ENCODE data around the gene ZBTB16.

ZBTB16 gene

GRCh38 chr11:114059278-114059983 is at the start of gene ZBTB16:
TSS of gene ZBTB16 (plus strand) at chr11:114059711. CDS start at chr11:114063301, 3,590 bp downstream.
- no peak for DNase-seq

DNA sequence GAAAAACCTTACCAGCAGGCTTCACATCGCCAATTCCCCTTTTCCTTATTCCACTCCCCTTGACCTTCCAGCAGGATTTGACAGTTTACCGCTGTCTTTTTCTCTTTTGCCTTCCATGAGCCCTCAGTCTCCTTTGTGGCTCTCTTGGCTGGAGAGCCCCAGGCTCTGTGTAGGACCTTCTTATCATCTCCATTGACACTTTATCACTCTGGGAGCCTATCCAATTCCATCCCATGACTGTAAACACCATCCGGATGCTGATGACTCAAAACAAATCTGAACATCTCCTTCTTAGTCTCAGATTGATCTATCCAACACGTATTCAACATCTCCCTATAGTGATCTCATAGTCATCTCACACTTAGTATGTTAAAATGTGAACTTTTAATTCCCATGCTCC is 48.6 kb upstream of the ZBTB16 start:
- no peak for DNase-seq

DNA sequence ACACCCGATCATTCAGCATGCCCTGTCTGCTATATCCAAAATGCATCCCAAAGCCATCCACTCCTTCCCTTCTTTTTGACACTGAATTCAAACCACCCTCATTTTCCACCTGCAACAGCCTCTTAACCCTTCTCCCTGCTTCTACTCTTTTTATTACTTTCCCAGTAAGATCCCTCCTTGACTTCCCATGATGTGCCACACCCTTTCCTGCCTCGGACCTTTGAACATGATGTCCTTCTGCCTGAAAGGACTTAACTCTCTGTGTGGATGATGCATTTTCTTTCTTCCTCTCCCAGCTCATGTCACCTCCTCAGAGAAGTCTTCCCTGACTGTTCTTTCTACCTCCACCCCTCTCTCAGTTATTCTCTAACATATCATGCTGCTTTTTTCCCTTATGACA is 48.1 kb upstream of the ZBTB16 start:
- no peak for DNase-seq

DNA sequence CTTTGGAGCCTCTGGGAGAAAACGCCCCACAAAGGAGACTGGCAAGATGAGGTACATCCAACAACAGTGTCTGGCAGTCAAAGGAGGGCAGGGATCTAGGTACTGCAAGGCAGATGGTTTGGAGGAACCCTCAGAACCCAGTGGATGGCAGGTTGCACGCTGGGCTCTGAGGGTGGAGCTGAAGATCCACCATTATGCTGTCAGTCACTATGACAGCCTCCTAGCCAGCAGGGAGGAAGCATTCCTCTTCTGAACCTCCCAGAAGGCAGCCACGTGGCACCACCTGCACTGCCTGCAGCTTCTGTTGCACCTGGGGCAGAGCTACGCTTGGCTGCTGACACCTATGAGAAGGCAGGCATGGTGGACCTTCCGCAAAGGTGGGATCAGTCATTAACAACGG is 44.4 kb upstream of the ZBTB16 start:
- DNase-seq: no peak

- no peak for DNase-seq
These were observed 42.5 kb upstream of the ZBTB16 start for GRCh38 chr11:114016986-114017385.

GRCh38 chr11:114017723-114018122 is 41.8 kb upstream of the ZBTB16 start:
- DNase-seq: no peak

DNA sequence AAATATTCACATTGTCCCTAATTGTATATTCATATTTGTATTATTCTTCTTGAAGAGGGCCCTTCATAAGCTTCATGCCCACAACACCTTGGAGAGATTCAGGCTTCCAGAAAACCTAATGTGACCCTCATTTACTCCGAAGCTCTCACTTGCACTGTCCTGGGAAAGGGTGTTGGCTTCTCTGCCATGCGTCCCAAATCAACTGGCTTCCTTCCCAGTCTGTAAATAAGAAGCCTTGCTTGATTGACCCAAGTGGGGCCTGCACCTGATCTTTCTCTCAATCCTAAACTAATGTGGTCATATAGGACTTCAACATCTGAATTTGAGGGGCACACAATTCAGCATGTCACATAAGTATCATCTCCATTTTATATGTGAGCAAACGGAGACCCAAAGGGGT is 40.5 kb upstream of the ZBTB16 start:
- DNase-seq: no peak

GRCh38 chr11:114019574-114019973 is 39.9 kb upstream of the ZBTB16 start:
- no peak for DNase-seq

GRCh38 chr11:114025329-114025907 is 34.1 kb upstream of the ZBTB16 start:
- no peak for DNase-seq

GRCh38 chr11:114026355-114026754 is 33.2 kb upstream of the ZBTB16 start:
- DNase-seq: no peak

DNA sequence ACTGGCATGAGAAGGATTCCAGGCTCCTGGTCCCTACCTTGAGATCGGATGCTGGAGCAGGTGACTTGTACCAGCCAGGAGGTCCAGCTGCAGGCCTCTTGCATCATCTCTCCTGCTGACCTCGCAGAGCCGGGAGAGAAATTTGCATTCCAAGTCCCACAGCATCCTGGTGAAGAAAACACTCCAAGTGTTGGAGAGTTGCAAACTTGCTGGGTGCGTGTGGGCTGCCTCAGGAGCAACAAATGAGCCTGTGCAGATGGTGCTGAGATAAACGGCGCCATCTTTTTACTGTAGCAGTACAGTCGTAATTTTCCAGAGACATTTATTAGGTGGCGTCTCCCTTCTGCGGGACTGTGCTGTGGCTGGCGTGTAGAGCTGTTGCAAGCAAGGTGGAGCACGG is 32.1 kb upstream of the ZBTB16 start:
- no peak for DNase-seq

- DNase-seq: no peak
These were observed 31.6 kb upstream of the ZBTB16 start for GRCh38 chr11:114027926-114028325.

DNA sequence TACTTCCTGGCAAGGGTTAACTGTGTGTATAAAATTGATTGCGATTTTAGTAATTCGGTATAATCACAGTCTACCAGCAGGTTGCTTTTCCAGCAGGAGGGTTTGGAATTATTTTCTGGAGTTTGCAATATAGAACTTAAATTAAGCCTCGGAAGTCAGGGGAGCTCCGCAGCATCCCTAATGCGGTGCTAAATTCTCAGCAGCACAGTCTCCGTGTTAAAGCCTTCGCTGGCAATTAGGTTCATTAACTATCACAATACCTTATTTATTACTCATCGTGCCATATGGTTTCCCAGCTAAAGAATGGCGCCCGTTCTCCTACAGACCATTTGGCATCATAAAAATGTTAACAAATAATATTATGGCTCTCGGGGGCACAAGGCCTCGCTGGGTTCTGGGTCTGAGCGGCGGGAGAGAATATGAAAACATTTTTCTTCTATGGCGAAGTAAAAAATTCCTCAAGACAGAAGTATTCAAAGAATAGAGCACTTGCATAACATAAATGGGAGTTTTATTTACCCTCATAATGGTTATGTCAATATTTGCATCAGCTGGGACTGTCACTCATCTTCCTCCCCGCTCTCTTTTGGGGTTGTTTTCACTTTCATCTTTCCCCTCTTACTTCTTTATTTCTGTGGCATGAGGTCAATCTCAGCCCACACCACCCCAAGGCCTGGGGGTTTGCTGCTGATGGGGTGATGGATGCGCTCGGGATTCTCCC is 28.1 kb upstream of the ZBTB16 start:
- no peak for DNase-seq

DNA sequence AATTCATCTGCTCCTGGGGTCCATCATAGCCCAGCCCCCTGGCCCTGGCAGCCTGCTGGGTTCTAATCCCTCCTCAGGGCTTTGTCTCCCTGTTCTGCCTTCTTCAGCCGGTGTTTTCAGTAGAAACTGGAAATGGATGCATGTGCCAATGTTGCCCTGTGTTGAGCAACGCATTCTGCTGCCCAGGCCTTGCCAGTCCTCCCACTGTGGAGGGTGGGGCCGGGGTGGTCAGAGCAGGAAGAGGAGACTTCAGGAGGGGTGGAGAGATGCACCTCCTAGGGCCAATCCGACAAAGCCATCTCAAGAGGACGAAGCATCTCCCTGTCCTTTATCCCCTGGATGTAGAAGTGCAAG is 27.6 kb upstream of the ZBTB16 start:
- no peak for DNase-seq

DNA sequence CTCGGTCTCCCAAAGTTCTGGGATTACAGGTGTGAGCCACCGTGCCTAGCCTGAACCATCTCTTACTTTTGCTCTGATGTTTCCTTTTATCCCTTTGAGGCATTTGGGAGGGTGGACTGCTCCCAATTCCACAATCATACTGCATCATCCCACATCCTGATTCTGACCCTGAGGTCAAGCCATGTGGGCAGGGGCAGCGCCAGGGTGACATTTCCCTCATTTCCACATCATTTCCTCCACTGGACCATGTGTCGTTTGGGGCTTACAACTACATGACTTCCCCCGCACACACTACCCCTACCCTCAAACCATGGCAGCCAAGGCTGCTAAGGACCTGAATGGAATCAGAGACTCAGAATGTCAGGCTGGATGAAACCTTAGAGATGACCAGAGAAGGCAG is 26.4 kb upstream of the ZBTB16 start:
- DNase-seq: no peak

- DNase-seq: no peak
These were observed 25.9 kb upstream of the ZBTB16 start for GRCh38 chr11:114033572-114033971.

- DNase-seq: no peak
These were observed 24.6 kb upstream of the ZBTB16 start for GRCh38 chr11:114034956-114035355.

GRCh38 chr11:114036147-114036811 is 23.2 kb upstream of the ZBTB16 start:
- DNase-seq: peak in 1 of 2 experiments; percentile 14

- no peak for DNase-seq
These were observed 22.6 kb upstream of the ZBTB16 start for GRCh38 chr11:114036958-114037357.

DNA sequence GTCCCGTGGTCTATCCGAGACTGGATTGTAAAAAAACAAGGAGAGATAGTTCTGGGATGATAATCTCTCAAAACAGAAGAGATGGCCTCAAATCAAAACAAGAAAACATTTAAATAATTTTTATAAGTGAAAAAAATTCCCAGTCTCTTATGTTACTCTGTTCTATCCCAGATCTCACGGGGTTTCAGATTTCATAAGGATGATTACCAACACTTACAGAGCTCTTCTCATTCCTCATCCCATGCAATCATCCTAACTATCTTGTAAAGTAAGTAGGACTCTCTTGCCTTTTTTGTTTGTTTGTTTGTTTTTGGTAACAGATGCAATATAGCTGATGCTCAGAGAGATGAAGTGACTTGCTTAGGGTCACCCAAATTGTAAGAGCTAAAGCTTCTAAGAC is 20.0 kb upstream of the ZBTB16 start:
- DNase-seq: no peak

DNA sequence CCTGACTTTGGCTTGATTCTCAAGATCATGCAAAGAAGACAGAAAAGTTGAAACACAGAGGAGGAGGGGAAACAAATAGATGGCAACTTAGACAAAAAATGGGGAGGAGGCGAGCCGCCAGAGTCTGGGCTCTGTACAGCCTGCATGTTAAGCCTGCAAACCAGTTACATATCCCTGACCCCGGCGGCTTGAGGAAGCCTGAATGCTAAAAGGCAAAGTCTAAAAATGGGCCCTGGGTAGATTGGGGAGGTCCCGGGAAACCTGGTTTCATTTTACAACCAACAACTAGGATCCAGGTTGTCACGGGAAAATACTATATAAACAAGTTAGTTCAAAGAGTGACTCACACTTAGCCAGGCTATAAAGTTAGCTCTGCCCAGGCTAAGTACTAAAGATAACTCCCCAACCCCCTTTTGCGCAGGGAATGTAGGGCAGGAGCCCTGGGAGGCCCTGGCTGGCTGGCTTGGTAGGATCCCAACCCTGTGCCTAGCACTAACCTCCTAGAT is 18.8 kb upstream of the ZBTB16 start:
- DNase-seq: no peak

DNA sequence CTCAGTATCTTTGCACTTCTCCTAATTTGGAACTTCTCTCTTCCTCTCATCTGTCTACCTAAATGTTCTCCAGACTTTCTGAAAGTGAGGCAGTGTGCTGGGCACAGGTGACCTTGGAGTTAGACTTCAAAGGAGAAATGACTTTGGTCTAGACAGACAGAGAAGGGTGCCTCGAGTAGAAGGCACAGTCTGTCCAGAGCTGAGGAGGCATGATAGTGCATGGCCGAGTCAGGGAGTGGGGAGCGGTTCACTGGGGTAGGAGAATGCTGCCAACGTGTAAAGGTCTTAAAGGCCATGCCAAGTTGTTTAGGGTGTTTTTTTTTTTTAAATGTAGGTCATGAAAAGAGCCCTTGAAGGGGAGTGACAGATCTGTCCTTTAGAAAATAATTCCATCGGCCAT is 17.3 kb upstream of the ZBTB16 start:
- DNase-seq: no peak

DNA sequence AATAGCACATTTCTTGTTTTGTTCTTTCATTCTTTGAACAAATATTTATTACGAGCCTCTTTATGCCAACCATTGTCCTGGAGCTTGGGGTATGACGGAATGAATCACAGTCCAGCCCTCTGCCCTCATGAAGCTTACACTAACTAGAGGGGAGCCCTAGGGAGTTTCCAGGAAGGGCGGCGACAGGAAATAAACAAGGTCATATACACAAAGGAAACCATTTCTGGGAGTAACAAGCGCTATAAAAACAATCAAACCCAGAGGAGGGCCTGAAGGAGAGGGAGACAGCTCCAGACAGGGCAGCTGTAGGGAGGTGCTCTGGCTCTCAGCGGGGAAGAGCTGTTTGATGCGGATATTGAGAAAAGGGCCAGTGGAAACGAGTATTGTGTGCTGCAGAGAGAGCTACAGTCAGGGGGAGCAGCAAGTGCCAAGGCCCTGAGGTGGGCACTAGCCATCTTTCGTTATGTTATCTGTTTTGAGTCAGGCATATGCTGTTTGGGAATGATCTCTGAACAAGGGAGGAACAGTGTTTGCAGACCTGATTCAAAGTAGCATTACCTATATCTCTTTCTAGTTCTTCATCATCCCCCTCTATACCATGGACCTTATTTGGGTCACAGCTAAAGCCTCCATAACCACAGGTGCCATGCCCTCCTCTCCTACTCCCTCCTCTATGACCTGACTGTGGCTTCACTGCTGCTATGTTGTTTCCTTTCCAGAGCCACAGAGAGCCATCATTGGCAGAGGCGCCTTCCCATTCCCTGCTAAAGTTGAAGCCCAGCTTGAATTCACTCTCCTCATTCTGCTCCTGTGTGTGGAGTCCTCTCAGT is 15.3 kb upstream of the ZBTB16 start:
- DNase-seq: no peak

Data from NCI-H446 (cell line).